Bronchial epithelial cell (primary cell): ENCODE results near the gene SRGAP3. TPM values are rescaled to one million over a fixed set of nuclear protein-coding genes. Genes with fewer than 3 reads are reported as not detected.

Experiments used
- DNase-seq: peaks from one replicate; pipeline ENCODE4 v3.0.0-alpha.2; 2010; ENCODE audit warnings: low read depth
- FAIRE-seq: peaks from 2 replicates; lab custom pipeline; 2011; peaks lifted over from hg19 to GRCh38; lab: Jason Lieb, UNC
- H3K27me3 ChIP-seq: 2 replicates; pipeline ENCODE4 v1.5.1; 2011; ENCODE audit warnings: low read length; ENCODE audit not compliant: control insufficient read depth, insufficient read depth
- H3K36me3 ChIP-seq: 2 replicates; pipeline ENCODE4 v1.5.1; 2011; ENCODE audit warnings: low read length; ENCODE audit not compliant: control insufficient read depth, insufficient read depth
- H3K4me3 ChIP-seq: 2 replicates; pipeline ENCODE4 v1.5.1; 2011; ENCODE audit warnings: mild to moderate bottlenecking, low read depth, low read length, control low read depth
- CTCF ChIP-seq: IDR thresholded peaks from 2 replicates; pipeline ENCODE4 v1.5.1; 2011; ENCODE audit warnings: mild to moderate bottlenecking, moderate library complexity, low read length, control low read depth, inconsistent platforms; ENCODE audit not compliant: insufficient read depth, severe bottlenecking
- total RNA-seq: library from RNA; depleted of rRNA; stranded (reverse); fragments of >200 nt; gene quantifications from 2 replicates; pipeline ENCODE4 v1.2.1, GENCODE V29; 2014

The SRGAP3 gene
- total RNA-seq, 1 donor from 2014 or later, result 30.5 TPM

- no peak for DNase-seq
- no peak for TF ChIP-seq CTCF
- FAIRE-seq, result no peak
- Histone ChIP-seq H3K27me3 (no peaks in the 10 kb centered on the region), H3K36me3 (peaks cover 28% of the 10 kb centered on the region), H3K4me3 (no peak overlapping the region)
Observed at GRCh38 chr3:8993331-8993730, 256.1 kb downstream of the SRGAP3 start.

DNA sequence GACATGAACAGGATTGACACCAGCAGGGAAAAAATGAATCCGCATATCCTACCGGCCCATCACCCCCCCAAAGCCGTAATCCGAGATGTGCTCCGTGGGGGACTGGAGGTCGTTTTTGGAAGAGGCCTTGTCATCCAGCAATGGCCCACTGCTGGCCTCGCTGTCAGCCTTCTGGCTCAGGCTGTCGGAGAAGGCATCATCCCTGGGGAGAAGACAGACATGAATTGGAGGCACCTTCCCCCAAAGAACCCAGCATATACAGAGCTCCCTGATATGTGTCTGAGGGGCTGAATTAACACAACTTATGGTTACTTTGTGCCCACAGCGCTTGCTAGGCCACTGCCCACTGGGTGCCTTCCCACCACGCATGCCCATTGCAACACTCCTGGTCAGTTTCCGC, 256.6 kb downstream of the SRGAP3 start:
- peaks cover 28% of the 10 kb centered on the region for H3K36me3 ChIP-seq

DNA sequence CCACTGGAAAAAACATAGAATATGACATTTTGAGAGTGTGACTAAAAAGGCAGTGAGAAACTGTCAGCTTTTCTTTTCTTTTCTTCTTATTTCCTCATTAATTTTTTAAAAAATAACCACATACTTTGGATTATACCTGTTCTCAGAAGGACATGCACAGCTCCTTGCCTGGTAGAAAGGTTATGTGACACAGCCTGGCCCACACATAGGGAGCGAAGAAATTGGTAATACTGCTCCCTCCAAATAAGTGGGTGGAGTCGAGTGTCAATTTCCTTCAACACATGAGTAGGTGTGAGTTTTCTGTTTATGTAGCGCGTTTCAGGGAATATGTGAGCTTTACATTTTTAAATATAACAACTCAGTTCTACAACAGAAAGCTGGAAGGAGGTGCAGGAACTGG, 257.2 kb downstream of the SRGAP3 start:
- DNase-seq, result no peak
- Histone ChIP-seq H3K27me3 (no peaks in the 10 kb centered on the region), H3K4me3 (no peak overlapping the region), H3K36me3 (peaks cover 28% of the 10 kb centered on the region)
- TF ChIP-seq CTCF, result no peak
- FAIRE-seq, result no peak

More for the DNA sequence above, 256.6 kb downstream of the SRGAP3 start:
- no peak for TF ChIP-seq CTCF
- H3K4me3 ChIP-seq, result no peak overlapping the region
- DNase-seq (no peak), FAIRE-seq (no peak)
- no peaks in the 10 kb centered on the region for H3K27me3 ChIP-seq

DNA sequence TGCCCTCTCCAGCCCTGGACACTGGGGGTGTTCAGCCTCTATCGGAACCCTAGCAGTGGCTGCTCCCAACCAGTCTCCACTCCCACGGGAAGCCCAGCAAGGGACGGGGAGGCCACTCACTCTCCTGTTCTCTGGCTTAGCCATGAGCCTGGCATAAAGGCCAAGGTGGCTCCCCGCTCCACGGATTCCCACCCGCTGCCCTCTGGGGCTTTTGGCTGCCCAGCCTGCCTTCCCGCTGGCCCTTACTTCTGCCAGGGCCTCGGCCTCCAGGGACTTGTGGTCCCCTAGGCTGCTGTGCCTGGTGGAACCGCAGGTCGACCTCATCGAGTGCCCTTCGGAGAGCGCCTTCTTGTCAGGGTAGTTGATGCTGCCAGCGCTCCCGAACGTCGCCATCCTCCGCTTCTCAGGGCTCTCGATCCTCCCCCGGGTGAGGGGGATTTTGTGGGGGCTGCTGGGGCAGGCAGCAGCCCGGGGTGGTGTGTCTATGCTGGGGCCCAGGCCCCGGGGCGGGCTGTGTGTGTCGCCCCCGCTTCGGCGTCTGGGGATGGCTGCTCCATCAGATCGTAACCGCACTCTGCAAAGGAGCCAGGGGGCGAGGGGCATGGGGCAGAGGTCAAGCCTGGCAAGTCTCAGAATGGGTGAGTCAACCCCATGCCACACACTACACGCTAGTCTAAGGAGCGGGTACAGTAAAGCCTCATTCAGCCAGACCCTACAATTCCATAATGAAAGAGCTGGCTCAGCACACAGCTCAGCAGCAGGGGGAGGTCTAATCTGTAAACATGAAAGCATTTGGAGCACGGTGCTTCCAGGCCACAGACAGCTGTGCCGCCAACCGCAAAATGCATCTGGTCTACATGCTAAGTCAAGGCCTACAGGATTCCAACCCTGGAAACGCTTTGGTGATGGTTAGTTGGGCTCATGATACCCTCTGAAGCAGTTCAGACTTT, 258.9 kb downstream of the SRGAP3 start:
- DNase-seq, result no peak
- no peak for TF ChIP-seq CTCF
- Histone ChIP-seq H3K27me3 (no peaks in the 10 kb centered on the region), H3K4me3 (no peak overlapping the region), H3K36me3 (peaks cover 21% of the 10 kb centered on the region)
- no peak for FAIRE-seq

- TF ChIP-seq CTCF, result no peak
- FAIRE-seq, result no peak
Observed at GRCh38 chr3:8988791-8989558, 260.5 kb downstream of the SRGAP3 start.

More at GRCh38 chr3:8988791-8989558, 260.5 kb downstream of the SRGAP3 start:
- Histone ChIP-seq H3K27me3 (no peaks in the 10 kb centered on the region), H3K36me3 (peaks cover 19% of the 10 kb centered on the region), H3K4me3 (no peak overlapping the region)
- no peak for DNase-seq
